HCT116 (cell line): Measurements from ENCODE around the gene HEPN1. TPM values are rescaled to one million over a fixed set of nuclear protein-coding genes. Genes with fewer than 3 reads are reported as not detected.
"Not testable (repeated sequence)": the region's sequence is repeated elsewhere in the genome, so short reads cannot be mapped to it uniquely, and the experiment has no call there.

Experiments used
- ATAC-seq: fragments of 200-7000 bp; cut with Tn5 transposase; 2 replicates; pipeline ENCODE4 v1.9.1; 2020; ENCODE audit warnings: mild to moderate bottlenecking, moderate library complexity
- BruUV-seq: library from RNA; stranded (reverse); fragments of 400-500 nt; replicated peaks from 2 replicates; lab custom pipeline; 2021; lab: Mats Ljungman, UMichigan
- CTCF ChIA-PET: fragments of 300-600 bp; sonication (Branson Sonifier 250); formaldehyde crosslinking; loops from one replicate; lab custom pipeline; 2021; ENCODE audit warnings: antibody characterized with exemption; lab: Charles Lee
- POLR2A ChIA-PET: fragments of 300-600, 350-600 bp; sonication (Branson Sonifier 250); formaldehyde crosslinking; loops from one replicate; lab custom pipeline; 2021; ENCODE audit warnings: antibody characterized with exemption; lab: Charles Lee
- RAD21 ChIA-PET, 2 experiments: fragments of 300-600 bp; sonication (Branson Sonifier 250); formaldehyde crosslinking; loops; one replicate each; lab custom pipeline; 2023; ENCODE audit warnings: low total read pairs in 2 of 2; ENCODE audit not compliant: uncharacterized antibody in 2 of 2, unreplicated experiment in 2 of 2, low non-redundant PET in 1 of 2; lab: Charles Lee
- DNase-seq: peaks from one replicate; pipeline ENCODE4 v3.0.0-alpha.2; 2010; ENCODE audit warnings: low read depth, low spot score
- H2AFZ ChIP-seq: fragments of 200-600 bp; shearing (Covaris generic), sonication (generic); 2 replicates; pipeline ENCODE4 v1.6.1; 2017; ENCODE audit warnings: low read depth, mixed run types, mixed read lengths, antibody characterized with exemption, low read length; ENCODE audit not compliant: poor library complexity, severe bottlenecking
- H3K27ac ChIP-seq: 2 replicates; pipeline ENCODE4 v1.5.1; 2012; ENCODE audit warnings: low read depth, low read length
- H3K27me3 ChIP-seq: fragments of 200-600 bp; sonication (generic); 2 replicates; pipeline ENCODE4 v1.6.1; 2016; ENCODE audit warnings: mixed run types, low read length, mixed read lengths; ENCODE audit not compliant: insufficient read depth
- H3K36me3 ChIP-seq, 2 experiments: fragments of 200-500 bp in 1 of 2; fragments of 200-600 bp in 1 of 2; sonication (Bioruptor generic) in 1 of 2; sonication (generic) in 1 of 2; 2 replicates each; pipeline versions ENCODE4 v1.5.1 to v1.6.1; 2014 to 2016; ENCODE audit warnings: low read length in 2 of 2, inconsistent platforms in 1 of 2, mixed read lengths in 1 of 2, mixed run types in 1 of 2; ENCODE audit not compliant: insufficient read depth in 2 of 2, control insufficient read depth in 1 of 2
- H3K4me1 ChIP-seq, 2 experiments: fragments of 200-600 bp in 1 of 2; sonication (generic) in 1 of 2; 2 replicates each; pipeline versions ENCODE4 v1.5.1 to v1.6.1; 2012 to 2017; ENCODE audit warnings: low read length in 2 of 2, inconsistent platforms in 1 of 2, mild to moderate bottlenecking in 1 of 2, mixed read lengths in 1 of 2, mixed run types in 1 of 2, moderate library complexity in 1 of 2; ENCODE audit not compliant: insufficient read depth in 2 of 2, control insufficient read depth in 1 of 2
- H3K4me2 ChIP-seq: fragments of 200-600 bp; sonication (generic); 2 replicates; pipeline ENCODE4 v1.6.1; 2017; ENCODE audit warnings: mixed run types, low read length, mixed read lengths
- H3K4me3 ChIP-seq, 2 experiments: fragments of 200-600 bp in 1 of 2; sonication (generic) in 1 of 2; replicated peaks in 1 of 2; 2 replicates each; pipeline ENCODE4 v1.5.1; 2011 to 2016; ENCODE audit warnings: low read length in 2 of 2, control low read depth in 1 of 2, low read depth in 1 of 2, mild to moderate bottlenecking in 1 of 2, mixed read lengths in 1 of 2, mixed run types in 1 of 2
- H3K79me2 ChIP-seq: fragments of 200-600 bp; sonication (generic); 2 replicates; pipeline ENCODE4 v1.6.1; 2017; ENCODE audit warnings: mild to moderate bottlenecking, mixed run types, low read length, moderate library complexity, mixed read lengths; ENCODE audit not compliant: insufficient read depth
- H3K9ac ChIP-seq: fragments of 200-600 bp; sonication (generic); 2 replicates; pipeline ENCODE4 v1.6.1; 2016; ENCODE audit warnings: low read length, mixed read lengths
- H3K9me2 ChIP-seq: fragments of 200-600 bp; sonication (generic), shearing (Covaris generic); 2 replicates; pipeline ENCODE4 v1.6.1; 2017; ENCODE audit warnings: mixed run types, mild to moderate bottlenecking, moderate library complexity; ENCODE audit not compliant: insufficient read depth
- H3K9me3 ChIP-seq, 2 experiments: fragments of 200-500 bp in 1 of 2; fragments of 200-600 bp in 1 of 2; sonication (Bioruptor generic) in 1 of 2; sonication (generic) in 1 of 2; 2 replicates each; pipeline ENCODE4 v1.6.1; 2014 to 2017; ENCODE audit warnings: low read length in 2 of 2, mixed read lengths in 2 of 2, inconsistent platforms in 1 of 2, low read depth in 1 of 2, mild to moderate bottlenecking in 1 of 2, mixed run types in 1 of 2, moderate library complexity in 1 of 2; ENCODE audit not compliant: control insufficient read depth in 1 of 2, insufficient read depth in 1 of 2
- H4K20me1 ChIP-seq: fragments of 200-600 bp; sonication (generic), shearing (Covaris generic); 2 replicates; pipeline ENCODE4 v1.6.1; 2017; ENCODE audit warnings: mixed run types, mild to moderate bottlenecking, moderate library complexity; ENCODE audit not compliant: insufficient read depth
- ELF1 ChIP-seq: IDR thresholded peaks from 2 replicates; pipeline ENCODE4 v1.6.1; 2012; ENCODE audit warnings: low read depth, borderline replicate concordance
- FOSL1 ChIP-seq: IDR thresholded peaks from 2 replicates; pipeline ENCODE4 v1.6.1; 2012; ENCODE audit warnings: low read depth
- intact Hi-C: fragments of 100-400 bp; cut with micrococcal nuclease; formaldehyde crosslinking; loops from 2 replicates; pipeline ENCODE4 v1.10.0; 2022
- total RNA-seq: library from RNA; stranded (reverse); gene quantifications from one replicate; pipeline ENCODE4 v1.2.1, GENCODE V29; 2021; ENCODE audit not compliant: unreplicated experiment

The HEPN1 gene
- total RNA-seq, 1 experiment from 2014 or later, result not detected

DNA sequence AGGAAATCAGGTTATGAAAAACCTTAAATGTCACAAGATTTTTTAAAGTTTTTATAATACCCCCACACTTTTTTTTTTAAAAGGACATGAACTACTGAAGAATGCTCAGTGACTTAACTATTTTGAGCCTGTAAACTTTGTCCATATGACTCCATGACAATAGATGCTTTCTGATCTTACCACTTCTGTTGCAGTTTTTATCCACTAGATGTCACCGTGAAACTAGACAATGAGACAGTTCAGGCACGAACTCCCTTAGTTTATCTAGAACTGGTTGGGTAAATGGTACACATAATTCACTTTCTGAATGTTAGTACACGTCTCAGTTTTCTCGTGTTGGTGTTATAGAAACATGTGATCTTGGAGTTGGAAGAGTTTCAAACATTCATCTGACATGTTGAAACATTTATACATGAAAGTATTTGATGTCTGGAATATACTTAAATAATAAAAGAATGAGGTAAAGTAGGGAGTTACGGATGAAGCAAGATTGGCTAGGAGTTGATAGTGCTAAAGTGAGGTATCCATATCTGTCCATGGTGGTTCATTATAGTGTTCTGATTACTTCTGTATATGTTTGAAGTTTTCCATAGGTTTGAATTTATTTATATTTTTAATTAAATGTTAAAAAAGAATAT is 43.0 kb downstream of the HEPN1 start (continued):
- TF ChIP-seq FOSL1 (no peak), ELF1 (no peak)
- TF ChIP-seq, all 23 proteins: peak for 2

DNA sequence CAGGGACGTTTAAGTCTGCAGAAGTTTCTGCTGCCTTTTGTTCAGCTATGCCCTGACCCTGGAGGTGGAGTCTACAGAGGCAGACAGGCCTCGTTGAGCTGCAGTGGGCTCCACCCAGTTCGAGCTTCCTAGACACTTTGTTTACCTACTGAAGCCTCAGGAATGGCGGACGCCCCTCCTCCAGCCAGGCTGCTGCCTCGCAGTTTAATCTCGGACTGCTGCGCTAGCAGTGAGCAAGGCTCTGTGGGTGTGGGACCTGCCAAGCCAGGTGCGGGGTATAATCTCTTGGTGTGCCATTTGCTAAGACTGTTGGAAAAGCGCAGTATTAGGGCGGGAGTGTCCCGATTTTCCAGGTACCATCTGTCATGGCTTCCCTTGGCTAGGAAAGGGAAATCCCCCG is 49.1 kb downstream of the HEPN1 start:
- H4K20me1 ChIP-seq, H3K27ac ChIP-seq, BruUV-seq, H3K9ac ChIP-seq, H3K27me3 ChIP-seq, H3K4me2 ChIP-seq, CTCF ChIA-PET, POLR2A ChIA-PET, H3K9me2 ChIP-seq, ATAC-seq, H2AFZ ChIP-seq, H3K4me1 ChIP-seq, H3K4me3 ChIP-seq, H3K79me2 ChIP-seq, H3K36me3 ChIP-seq, DNase-seq, RAD21 ChIA-PET, H3K9me3 ChIP-seq: not testable (repeated sequence)
- intact Hi-C loops, result loop anchor here (10.0 kb wide), 1 partner anchor 257 kb away; no protein-coding TSS in a partner anchor

Other genes starting within 250 kb of the HEPN1 start
- 39.2 TPM for gene SIAE, start 245.5 kb upstream of the HEPN1 start, total RNA-seq
- 12.9 TPM for gene SPA17, start 245.3 kb upstream of the HEPN1 start, total RNA-seq
- 33.3 TPM for gene NRGN, start 179.3 kb upstream of the HEPN1 start, total RNA-seq
- gene VSIG2, start 167.0 kb upstream of the HEPN1 start, total RNA-seq, result not detected
- 6.1 TPM for gene ESAM, start 157.0 kb upstream of the HEPN1 start, total RNA-seq
- gene MSANTD2, start 118.8 kb upstream of the HEPN1 start, total RNA-seq, result 8.6 TPM
- gene ROBO3, start 53.8 kb upstream of the HEPN1 start, total RNA-seq, result 30.7 TPM
- gene ROBO4, start 21.4 kb upstream of the HEPN1 start, total RNA-seq, result not detected
- gene HEPACAM, start 16.8 kb downstream of the HEPN1 start, total RNA-seq, result not detected
- 2.4 TPM for gene CCDC15, start 35.0 kb downstream of the HEPN1 start, total RNA-seq
- gene SLC37A2, start 144.1 kb downstream of the HEPN1 start, total RNA-seq, result 5.1 TPM
- gene TMEM218, start 192.4 kb downstream of the HEPN1 start, total RNA-seq, result 17.9 TPM
- gene PKNOX2, start 245.5 kb downstream of the HEPN1 start, total RNA-seq, result 0.20 TPM